Measurements from ENCODE around the gene GOSR2.
"Not testable (repeated sequence)": the region's sequence is repeated elsewhere in the genome, so short reads cannot be mapped to it uniquely, and the experiment has no call there.

GOSR2 gene

DNA sequence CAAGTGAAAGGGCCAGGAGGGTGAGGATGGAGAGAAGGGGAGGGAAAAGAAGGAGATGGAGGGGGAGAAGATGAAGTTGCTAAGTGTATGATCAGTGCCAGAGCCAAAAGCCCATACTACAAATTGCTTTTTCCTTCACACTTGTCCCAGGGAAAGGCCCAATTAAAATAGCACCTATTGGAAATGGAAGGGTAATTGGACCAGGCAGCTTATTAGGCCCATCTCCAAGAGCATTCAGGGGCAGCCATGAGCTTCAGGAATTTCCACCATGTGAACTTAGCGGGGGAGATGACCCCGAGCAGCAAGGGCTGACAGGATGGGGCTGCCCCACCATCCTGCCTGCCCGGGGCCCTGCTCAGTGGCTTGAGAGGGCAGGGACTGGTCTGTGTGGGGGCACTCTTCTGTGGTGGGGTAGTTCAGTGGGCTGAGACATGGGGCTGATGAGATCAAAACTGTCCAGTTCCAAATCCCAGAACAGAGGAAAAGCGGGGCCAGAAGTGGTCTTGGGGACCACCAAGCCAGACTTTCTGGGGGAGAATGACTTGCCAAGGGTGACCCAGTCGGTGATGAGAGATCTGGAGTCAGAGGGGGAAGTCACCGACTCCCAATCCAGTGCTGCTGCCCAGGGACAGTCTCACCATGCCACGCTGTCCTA is 27.5 kb downstream of the GOSR2 start:
- no peak overlapping the region for H3K4me3 ChIP-seq (ENCODE audit: low read depth, low read length)
- no peak overlapping the region for H3K9ac ChIP-seq
- no peak overlapping the region for H3K27ac ChIP-seq
- H3K36me3 ChIP-seq (ENCODE audit: control insufficient read depth, insufficient read depth, low read length): no peaks in the 10 kb centered on the region
- no peaks in the 10 kb centered on the region for H3K9me3 ChIP-seq (ENCODE audit: control insufficient read depth, low read length)
- H2AFZ ChIP-seq: no peak overlapping the region
- H3K4me1 ChIP-seq: no peaks in the 10 kb centered on the region
- H3K79me2 ChIP-seq: no peaks in the 10 kb centered on the region
- no peak overlapping the region for H3K4me2 ChIP-seq (ENCODE audit: low read length)
- H3K27me3 ChIP-seq (ENCODE audit: control insufficient read depth, insufficient read depth, low read length): no peaks in the 10 kb centered on the region
- no peak for TF ChIP-seq CTCF (IDR thresholded peaks at IDR 0.05)

DNA sequence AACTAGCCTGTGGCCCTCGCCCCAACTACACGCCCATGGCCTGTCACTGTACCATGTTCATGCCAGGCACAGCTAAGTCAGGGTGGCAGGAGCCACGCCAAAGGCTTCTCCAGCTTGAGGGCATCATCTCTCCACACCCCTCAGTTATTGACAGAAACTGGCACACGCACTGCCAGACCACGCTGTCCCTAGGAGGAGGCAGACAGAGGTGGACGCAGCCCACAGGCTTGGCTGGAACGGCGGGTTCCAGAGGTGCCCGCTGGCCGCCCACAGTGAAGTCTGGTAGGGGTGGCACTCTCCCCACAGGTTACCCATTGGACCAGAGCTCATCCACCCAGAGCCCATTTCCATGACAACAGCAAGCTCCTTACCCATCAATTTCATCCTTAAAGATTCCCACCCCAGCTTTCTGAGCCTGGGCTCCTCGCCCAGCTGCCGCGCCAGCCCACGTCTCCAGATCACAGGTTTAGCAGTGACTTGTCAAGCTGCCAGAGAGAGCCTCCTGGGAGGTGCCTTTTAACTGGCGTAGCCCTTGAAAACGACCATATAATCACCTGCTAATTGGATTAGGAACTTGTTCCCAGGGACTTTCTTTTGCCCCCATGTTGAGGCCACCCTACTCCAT is 28.1 kb downstream of the GOSR2 start:
- H3K4me2 ChIP-seq (ENCODE audit: low read length): no peak overlapping the region
- H3K79me2 ChIP-seq: no peaks in the 10 kb centered on the region
- H3K36me3 ChIP-seq (ENCODE audit: control insufficient read depth, insufficient read depth, low read length): no peaks in the 10 kb centered on the region
- H3K4me3 ChIP-seq (ENCODE audit: low read depth, low read length): no peak overlapping the region
- H3K4me1 ChIP-seq: no peaks in the 10 kb centered on the region
- no peaks in the 10 kb centered on the region for H3K27me3 ChIP-seq (ENCODE audit: control insufficient read depth, insufficient read depth, low read length)
- TF ChIP-seq CTCF (IDR thresholded peaks at IDR 0.05): no peak
- H3K9me3 ChIP-seq (ENCODE audit: control insufficient read depth, low read length): no peaks in the 10 kb centered on the region
- H2AFZ ChIP-seq: no peak overlapping the region
- H3K9ac ChIP-seq: no peak overlapping the region
- no peak overlapping the region for H3K27ac ChIP-seq

DNA sequence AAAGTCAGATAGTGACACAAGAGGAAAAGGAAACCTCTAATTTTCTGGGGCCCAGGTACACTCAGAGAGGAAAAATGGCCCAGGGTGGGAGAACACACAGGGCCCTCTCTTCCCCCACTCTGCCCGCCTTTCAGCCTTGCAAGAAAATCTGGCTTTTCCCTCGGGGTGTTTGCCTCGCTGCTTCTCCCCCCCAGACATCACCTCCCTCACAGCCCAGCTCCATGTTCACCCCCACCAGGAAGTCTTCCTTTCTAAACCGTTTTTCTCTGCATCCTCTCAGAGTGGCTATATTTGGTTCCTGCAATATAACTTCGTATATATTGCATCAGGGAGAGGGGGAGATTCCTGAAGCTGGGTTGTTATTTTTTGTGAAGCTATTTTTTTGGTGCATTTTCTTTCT is 28.7 kb downstream of the GOSR2 start:
- H3K79me2 ChIP-seq: no peaks in the 10 kb centered on the region
- no peak overlapping the region for H3K4me2 ChIP-seq (ENCODE audit: low read length)
- no peaks in the 10 kb centered on the region for H3K4me1 ChIP-seq
- no peaks in the 10 kb centered on the region for H3K9me3 ChIP-seq (ENCODE audit: control insufficient read depth, low read length)
- no peaks in the 10 kb centered on the region for H3K36me3 ChIP-seq (ENCODE audit: control insufficient read depth, insufficient read depth, low read length)
- H2AFZ ChIP-seq: no peak overlapping the region
- H3K4me3 ChIP-seq (ENCODE audit: low read depth, low read length): no peak overlapping the region
- no peak overlapping the region for H3K9ac ChIP-seq
- no peak overlapping the region for H3K27ac ChIP-seq
- no peaks in the 10 kb centered on the region for H3K27me3 ChIP-seq (ENCODE audit: control insufficient read depth, insufficient read depth, low read length)
- TF ChIP-seq CTCF (IDR thresholded peaks at IDR 0.05): no peak

GRCh38 chr17:46952115-46952514 is 29.2 kb downstream of the GOSR2 start:
- Histone ChIP-seq H2AFZ (no peak overlapping the region), H3K27ac (no peak overlapping the region), H3K4me1 (no peaks in the 10 kb centered on the region), H3K36me3 (ENCODE audit: control insufficient read depth, insufficient read depth, low read length) (no peaks in the 10 kb centered on the region), H3K79me2 (no peaks in the 10 kb centered on the region), H3K27me3 (ENCODE audit: control insufficient read depth, insufficient read depth, low read length) (no peaks in the 10 kb centered on the region), H3K4me3 (ENCODE audit: low read depth, low read length) (no peak overlapping the region), H3K9me3 (ENCODE audit: control insufficient read depth, low read length) (no peaks in the 10 kb centered on the region), H3K9ac (no peak overlapping the region), H3K4me2 (ENCODE audit: low read length) (no peak overlapping the region)
- TF ChIP-seq CTCF (IDR thresholded peaks at IDR 0.05): no peak

GRCh38 chr17:46953191-46953590 is 30.2 kb downstream of the GOSR2 start:
- not testable (repeated sequence) for H3K9me3 ChIP-seq (ENCODE audit: control insufficient read depth, low read length); H3K4me3 ChIP-seq (ENCODE audit: low read depth, low read length); H3K27me3 ChIP-seq (ENCODE audit: control insufficient read depth, insufficient read depth, low read length); H3K36me3 ChIP-seq (ENCODE audit: control insufficient read depth, insufficient read depth, low read length); H3K4me2 ChIP-seq (ENCODE audit: low read length); H3K27ac ChIP-seq; H2AFZ ChIP-seq; H3K4me1 ChIP-seq; H3K79me2 ChIP-seq; H3K9ac ChIP-seq
